Measurements from ENCODE around the gene NRF1. TPM values are rescaled to one million over a fixed set of nuclear protein-coding genes. Genes with fewer than 3 reads are reported as not detected.

Gene NRF1
- total RNA-seq, 2 donors from 2014 or later = 19.2 to 37.6 TPM

GRCh38 chr7:129801882-129802281, 190.4 kb downstream of the NRF1 start:
- no peak for ATAC-seq (ENCODE audit: insufficient number of reproducible peaks, low FRiP score, low read depth)
- H3K27ac ChIP-seq = no peak overlapping the region
- TF ChIP-seq CTCF (IDR thresholded peaks at IDR 0.05) = no peak
- no peak overlapping the region for H3K4me3 ChIP-seq
- H3K27me3 ChIP-seq (replicated peaks; ENCODE audit: insufficient read depth) = no peaks in the 10 kb centered on the region
- H3K9me3 ChIP-seq = no peaks in the 10 kb centered on the region
- no peak for DNase-seq (ENCODE audit: low spot score)
- no peaks in the 10 kb centered on the region for H3K4me1 ChIP-seq (ENCODE audit: control insufficient read depth in 1 of 2, low read depth in 2 of 2)
- no peaks in the 10 kb centered on the region for H3K36me3 ChIP-seq

GRCh38 chr7:129803546-129804081, 192.1 kb downstream of the NRF1 start:
- no peaks in the 10 kb centered on the region for H3K27me3 ChIP-seq (replicated peaks; ENCODE audit: insufficient read depth)
- DNase-seq (ENCODE audit: low spot score) = no peak
- H3K4me3 ChIP-seq = no peak overlapping the region
- no peak overlapping the region for H3K27ac ChIP-seq
- H3K36me3 ChIP-seq = no peaks in the 10 kb centered on the region
- no peaks in the 10 kb centered on the region for H3K9me3 ChIP-seq
- no peak for ATAC-seq (ENCODE audit: insufficient number of reproducible peaks, low FRiP score, low read depth)
- no peak for TF ChIP-seq CTCF (IDR thresholded peaks at IDR 0.05)
- H3K4me1 ChIP-seq (ENCODE audit: control insufficient read depth in 1 of 2, low read depth in 2 of 2) = no peaks in the 10 kb centered on the region

- no peaks in the 10 kb centered on the region for H3K36me3 ChIP-seq
- no peak overlapping the region for H3K4me3 ChIP-seq
- no peaks in the 10 kb centered on the region for H3K4me1 ChIP-seq (ENCODE audit: control insufficient read depth in 1 of 2, low read depth in 2 of 2)
- DNase-seq (ENCODE audit: low spot score) (no peak), ATAC-seq (ENCODE audit: insufficient number of reproducible peaks, low FRiP score, low read depth) (no peak)
- H3K27ac ChIP-seq = no peak overlapping the region
- no peak for TF ChIP-seq CTCF (IDR thresholded peaks at IDR 0.05)
- no peaks in the 10 kb centered on the region for H3K9me3 ChIP-seq
- H3K27me3 ChIP-seq (replicated peaks; ENCODE audit: insufficient read depth) = no peaks in the 10 kb centered on the region
Observed at GRCh38 chr7:129804111-129804889, 192.8 kb downstream of the NRF1 start.

- ATAC-seq (ENCODE audit: insufficient number of reproducible peaks, low FRiP score, low read depth) (no peak), DNase-seq (ENCODE audit: low spot score) (no peak)
Observed at GRCh38 chr7:129804890-129805719, 193.6 kb downstream of the NRF1 start.

More at GRCh38 chr7:129804890-129805719, 193.6 kb downstream of the NRF1 start:
- TF ChIP-seq CTCF (IDR thresholded peaks at IDR 0.05) = no peak
- Histone ChIP-seq H3K27ac (no peak overlapping the region), H3K4me3 (no peak overlapping the region), H3K4me1 (ENCODE audit: control insufficient read depth in 1 of 2, low read depth in 2 of 2) (no peaks in the 10 kb centered on the region), H3K36me3 (no peaks in the 10 kb centered on the region), H3K27me3 (replicated peaks; ENCODE audit: insufficient read depth) (no peaks in the 10 kb centered on the region), H3K9me3 (no peaks in the 10 kb centered on the region)

Other genes starting within 250 kb of the NRF1 start
- 1 to 10 TPM in 1 of 2 donors, not detected in 1; 1.1 TPM for gene STRIP2, start 177.3 kb upstream of the NRF1 start, total RNA-seq
- not detected for gene SMKR1, start 109.2 kb upstream of the NRF1 start, total RNA-seq

All from thoracic aorta (tissue), 2 donors.